Inferior parietal cortex (tissue), 1 donor: ENCODE results near the gene SPON1.
"Not testable (repeated sequence)": the region's sequence is repeated elsewhere in the genome, so short reads cannot be mapped to it uniquely, and the experiment has no call there.

Experiments used
- DNase-seq: peaks from one replicate; pipeline ENCODE4 v3.0.0-alpha.2; 2016; ENCODE audit errors: extremely low spot score

SPON1 gene

GRCh38 chr11:14082338-14082737 lies 119.8 kb downstream of the SPON1 start:
- no peak for DNase-seq

DNA sequence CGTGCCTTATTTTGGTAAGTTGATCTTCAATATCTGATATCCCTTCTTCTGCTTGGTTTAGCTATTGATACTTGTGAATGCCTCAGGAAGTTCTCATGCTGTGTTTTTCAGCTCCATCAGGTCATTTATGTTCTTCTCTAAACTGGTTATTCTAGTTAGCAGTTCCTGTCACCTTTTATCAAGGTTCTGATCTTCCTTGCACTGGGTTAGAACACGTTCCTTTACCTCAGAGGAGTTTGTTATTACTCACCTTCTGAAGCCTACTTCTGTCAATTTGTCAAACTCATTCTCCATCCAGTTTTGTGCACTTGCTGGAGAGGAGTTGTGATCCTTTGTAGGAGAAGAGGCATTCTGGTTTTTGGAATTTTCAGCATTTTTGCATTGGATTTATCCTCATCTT lies 126.3 kb downstream of the SPON1 start:
- DNase-seq, result not testable (repeated sequence)

DNA sequence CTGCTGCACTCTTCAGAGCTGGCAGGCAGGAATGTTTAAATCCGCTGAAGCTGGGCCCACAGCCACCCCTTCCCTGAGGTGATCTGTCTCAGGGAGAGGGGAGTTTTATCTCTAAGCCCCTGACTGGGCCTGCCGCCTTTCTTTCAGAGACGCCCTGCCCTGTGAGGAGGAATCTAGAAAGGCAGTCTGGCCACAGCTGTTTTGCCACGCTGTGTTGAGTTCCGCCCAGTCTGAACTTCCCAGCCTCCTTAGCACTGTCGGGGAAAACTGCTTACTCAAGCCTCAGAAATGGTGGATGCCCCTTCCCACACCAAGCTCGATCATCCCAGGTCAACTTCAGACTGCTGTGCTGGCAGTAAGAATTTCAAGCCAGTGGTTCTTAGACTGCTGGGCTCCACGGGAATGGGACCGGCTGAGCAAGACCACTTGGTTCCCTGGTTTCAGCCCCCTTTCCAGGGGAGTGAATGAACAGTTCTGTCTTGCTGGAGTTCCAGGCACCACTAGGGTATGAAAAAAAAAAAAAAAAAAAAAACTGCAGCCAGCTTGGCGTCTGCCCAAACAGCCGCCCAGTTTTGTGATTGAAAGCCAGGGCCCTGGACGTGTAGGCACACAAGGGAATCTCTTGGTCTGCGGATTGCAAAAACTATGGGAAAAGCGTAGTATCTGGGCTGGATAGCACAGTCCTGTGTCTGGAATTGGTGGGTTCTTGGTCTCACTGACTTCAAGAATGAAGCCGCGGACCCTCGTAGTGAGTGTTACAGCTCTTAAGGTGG lies 127.4 kb downstream of the SPON1 start:
- no peak for DNase-seq

GRCh38 chr11:14090631-14091030 lies 128.1 kb downstream of the SPON1 start:
- DNase-seq, result not testable (repeated sequence)

DNA sequence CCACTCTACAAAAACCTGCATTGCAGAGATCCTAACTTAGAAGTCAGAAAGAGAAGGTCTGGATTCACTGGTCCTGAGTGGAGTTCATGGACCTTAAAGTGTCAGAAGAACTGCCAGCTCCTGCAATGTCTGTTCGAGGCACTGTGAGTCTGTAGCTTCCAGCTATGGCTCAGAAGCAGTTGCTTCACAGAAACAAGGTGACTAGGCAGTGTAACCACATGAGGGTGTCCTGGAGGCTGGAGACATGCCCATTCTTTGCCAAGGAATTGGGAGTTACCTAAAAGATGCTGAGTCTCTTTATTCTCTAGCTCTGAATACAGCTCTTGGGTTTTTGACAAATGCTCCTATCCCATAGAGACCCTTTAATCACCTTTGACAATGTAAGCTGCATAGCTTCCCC lies 130.5 kb downstream of the SPON1 start:
- DNase-seq, result no peak

DNA sequence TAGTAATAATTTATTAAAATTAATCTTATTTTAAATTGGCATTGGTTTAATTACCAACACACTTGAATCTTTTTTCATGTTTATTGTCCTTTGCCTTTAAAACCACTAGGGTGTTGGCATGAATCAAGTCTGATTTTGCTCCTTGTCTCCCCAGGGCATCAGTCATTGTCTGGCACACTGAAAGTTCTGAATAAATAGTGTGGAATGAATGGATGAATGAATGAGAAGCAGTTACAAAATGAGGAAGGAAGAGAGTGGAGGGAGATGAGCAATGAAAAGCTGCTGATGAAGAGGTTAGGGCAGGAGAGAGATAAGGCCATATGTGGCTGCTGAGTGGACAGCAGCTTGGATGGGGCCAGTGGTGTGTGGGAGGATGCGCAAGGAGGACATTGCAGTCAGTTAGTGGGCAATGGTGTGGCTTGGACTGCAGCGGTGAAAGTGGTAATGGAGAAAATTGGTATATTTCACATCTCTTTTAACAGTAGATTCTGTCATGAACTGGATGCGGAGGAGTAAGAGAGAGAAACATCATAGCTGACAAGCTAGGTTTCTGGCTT lies 132.0 kb downstream of the SPON1 start:
- no peak for DNase-seq

GRCh38 chr11:14095882-14096281 lies 133.4 kb downstream of the SPON1 start:
- no peak for DNase-seq

DNA sequence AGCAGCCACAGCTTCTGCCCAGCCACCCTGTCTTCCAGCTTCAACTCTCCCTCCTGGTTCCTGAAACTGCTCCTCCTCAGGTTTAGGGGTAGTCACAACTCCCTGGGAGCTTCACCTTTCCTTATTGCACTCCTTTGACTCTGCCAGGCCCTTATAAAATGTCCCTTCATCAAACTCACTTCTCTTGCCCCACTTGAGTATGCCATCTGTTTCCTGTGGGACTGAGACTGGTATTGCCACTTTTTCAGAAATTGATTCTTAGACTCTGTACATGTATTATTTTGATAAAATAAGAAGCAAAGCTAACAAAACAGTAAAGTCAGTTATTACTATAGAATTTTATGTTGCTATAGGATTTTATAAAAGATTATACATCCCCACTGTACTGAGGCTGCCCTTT lies 134.1 kb downstream of the SPON1 start:
- no peak for DNase-seq

DNA sequence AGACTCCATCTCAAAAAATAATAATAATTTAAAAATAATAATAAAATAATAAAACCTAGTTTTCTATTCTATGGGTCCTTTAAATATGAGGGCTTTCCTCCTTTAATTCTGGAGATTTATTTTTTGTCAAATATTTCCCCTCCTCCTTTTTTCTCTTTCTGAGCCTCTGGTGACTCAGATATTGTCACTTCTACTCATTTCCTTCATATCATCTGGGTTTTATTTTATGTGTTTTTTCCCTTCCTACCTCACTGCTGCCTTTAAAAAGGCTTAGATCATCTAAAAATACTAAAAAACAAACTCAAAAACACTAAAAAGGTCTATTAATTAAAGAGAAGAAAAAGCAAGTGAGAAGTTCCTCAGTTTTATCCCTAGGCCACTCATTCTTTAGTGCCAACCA lies 138.9 kb downstream of the SPON1 start:
- no peak for DNase-seq

DNA sequence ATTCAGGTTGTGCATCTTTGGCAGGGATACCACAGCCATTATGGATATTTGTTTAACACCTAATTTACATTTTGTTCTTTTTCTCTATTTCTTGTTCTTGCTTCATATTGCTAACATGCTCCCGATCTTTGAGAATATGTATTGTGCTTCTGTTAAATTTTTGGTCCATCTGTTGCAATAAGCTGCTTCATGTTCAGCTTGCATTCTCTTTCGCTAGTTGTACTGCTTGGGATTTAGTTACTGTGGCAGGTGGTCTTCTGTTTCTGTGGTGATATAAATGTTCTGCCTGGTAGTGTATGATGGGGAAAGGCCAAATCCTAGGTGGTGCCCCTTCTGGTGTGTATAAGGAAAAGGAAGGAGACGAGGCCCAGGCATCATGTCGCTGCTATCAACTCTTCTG lies 140.2 kb downstream of the SPON1 start:
- DNase-seq, result no peak

DNA sequence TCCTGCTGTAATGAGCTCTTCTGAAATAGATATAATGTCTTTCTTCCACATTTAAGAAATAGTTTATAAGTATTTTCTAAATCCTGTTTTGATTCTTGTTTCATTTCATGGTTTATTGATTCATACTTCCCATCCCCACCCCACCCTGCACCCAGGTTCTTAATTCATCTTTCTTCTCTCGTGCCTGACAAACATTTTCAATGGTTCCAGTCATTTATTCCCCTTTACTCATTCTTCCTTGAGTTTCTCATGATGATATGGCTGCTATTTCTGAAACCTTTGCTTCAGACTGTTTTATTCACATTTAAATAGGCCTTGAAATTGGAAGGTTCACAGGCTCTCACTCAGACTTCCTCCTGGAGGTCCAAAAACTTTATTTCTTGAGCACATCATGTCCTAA lies 142.9 kb downstream of the SPON1 start:
- DNase-seq, result no peak

DNA sequence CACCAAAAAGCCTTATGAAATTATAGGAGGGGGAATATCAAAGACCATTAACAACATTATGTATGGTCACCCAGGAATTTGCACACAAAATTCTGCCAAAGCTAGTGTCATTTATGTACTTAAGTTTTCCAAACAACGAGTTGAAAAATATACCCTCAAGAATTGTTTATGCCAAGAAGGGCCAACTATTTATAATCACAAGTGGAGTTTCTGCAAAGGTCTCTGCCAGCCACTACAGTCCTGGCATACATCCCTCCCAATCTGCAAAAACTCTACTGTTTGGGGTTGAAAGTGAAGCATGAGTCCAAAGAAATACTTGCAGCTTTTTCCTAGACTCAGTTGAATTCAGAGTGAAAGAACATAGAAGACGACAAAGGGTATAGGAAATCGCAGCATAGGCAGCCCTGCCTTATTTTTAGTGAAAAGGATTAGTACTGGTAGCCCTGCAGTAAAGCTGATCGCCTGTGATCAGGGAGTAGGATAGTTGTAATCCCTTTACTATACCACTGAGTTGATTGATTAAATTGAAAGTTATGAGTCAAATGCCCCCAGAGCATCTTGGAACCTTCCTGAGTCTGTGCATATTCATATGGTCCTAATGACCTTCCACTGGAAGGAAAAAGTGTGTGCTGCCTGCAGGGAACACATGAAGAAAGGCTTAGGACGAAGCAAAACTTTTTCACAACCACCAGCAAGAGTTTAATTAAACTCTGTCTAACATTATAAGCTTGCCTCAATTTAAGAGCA lies 144.0 kb downstream of the SPON1 start:
- DNase-seq, result no peak

DNA sequence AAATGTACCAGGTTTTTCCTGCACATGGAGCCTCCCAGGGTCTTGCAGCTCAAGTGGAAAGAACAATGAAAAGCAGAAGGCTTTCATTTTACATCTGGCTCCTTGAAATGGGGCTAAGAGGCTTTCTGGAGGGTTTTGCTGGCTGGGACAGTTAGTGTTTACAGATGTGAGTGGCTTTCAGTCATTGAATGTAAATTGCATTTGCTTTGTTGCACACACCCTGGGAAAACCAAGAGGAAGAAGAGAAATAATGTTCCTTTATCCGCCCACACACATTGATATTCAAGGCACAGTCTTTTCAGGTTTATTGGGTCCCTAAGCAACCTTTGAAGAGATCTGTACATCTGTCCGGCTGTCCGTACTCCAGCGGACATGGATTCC lies 144.5 kb downstream of the SPON1 start:
- no peak for DNase-seq

- no peak for DNase-seq
These were observed 147.2 kb downstream of the SPON1 start for GRCh38 chr11:14109742-14110141.

DNA sequence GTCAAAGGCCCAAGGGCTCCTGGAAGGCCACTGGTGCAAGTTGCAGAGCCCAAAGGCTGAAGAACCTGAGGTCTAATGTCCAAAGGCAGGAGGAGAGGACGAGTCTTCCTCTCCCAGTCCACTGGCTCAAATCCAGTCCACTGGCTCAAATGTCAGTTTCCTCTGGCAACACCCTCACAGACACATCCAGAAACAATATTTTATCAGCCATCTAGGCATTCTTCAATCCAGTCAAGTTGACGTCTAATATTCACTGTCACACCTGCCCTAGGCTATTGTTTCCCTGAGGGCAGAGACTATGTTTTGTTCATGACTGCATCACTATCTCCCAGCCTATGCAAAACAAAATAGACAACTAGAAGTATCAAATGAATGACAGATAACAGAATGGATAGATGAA lies 148.1 kb downstream of the SPON1 start:
- no peak for DNase-seq

DNA sequence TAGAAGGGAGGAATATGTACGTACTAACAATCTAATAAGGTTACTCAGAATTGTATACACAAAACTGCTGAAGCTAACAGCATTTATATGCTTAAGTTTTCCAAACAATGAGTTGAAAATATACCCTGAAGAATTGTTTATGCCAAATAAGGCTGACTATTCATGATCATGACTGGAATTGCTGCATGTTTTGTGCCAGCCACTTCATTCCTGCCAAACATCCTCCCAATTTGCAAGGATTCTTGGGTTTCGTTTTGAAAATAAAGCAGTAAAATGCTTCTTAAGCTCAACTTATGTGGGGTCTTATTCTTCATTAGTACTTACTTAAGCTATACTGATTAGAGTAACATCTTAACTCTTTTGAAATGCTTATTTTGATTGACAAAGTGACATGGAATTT lies 149.0 kb downstream of the SPON1 start:
- no peak for DNase-seq

DNA sequence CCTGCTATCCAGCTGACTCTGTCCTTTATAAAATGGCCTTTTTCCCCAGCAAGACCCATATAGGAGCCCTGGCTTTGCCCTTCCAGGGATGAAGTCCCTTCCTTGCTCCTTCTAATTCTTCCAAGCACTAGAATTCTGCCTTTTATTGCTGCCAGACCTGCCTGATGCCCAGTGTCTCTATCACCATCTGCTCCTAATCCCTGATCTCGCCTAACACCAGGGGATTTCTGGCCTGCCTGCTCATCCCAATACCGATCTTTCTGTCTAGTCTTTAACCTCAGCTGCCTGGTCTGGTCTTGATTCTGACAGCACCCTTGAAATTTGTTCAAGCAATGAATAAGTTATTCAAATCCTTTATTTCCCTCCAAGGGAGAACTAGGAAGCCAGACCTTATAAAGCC lies 150.2 kb downstream of the SPON1 start:
- no peak for DNase-seq

DNA sequence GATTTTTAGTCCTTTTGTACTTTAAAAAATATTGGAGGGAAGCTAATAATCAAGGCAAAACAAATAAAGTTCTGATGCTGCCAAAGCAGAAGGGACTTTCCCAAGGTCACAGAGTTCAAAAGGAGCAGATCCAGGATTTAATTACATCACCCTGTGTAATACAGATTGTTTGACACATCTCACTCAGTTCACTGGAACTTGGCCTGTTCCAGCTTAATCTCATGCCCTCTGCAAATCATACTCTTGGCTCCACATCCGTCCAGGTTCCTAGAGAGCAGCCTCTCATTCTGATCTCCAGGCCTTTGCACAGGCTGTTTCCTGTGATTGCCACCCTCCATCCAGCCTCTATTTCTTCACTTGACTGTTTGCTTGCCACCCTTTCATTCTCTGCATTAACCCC lies 151.7 kb downstream of the SPON1 start:
- no peak for DNase-seq

DNA sequence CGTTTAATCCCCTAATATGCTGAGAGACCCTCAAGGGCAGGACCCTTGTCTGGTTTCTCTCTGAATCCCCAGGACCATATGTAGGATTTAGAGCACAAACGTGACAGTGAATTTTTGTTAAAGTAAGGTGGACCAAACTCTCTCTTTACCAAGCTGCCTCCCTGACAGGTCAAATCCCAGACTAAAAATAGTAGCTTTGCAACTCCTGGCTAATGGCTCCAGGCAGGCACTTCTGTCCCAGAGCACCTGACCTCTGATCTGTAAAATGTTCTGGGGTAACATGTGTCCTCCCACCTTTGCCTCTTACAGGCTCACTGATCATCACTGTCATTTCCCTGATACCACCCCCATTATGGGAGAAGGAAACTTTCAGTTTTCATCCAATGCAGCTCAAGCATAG lies 152.3 kb downstream of the SPON1 start:
- no peak for DNase-seq

- no peak for DNase-seq
These were observed 155.1 kb downstream of the SPON1 start for GRCh38 chr11:14117632-14118031.

DNA sequence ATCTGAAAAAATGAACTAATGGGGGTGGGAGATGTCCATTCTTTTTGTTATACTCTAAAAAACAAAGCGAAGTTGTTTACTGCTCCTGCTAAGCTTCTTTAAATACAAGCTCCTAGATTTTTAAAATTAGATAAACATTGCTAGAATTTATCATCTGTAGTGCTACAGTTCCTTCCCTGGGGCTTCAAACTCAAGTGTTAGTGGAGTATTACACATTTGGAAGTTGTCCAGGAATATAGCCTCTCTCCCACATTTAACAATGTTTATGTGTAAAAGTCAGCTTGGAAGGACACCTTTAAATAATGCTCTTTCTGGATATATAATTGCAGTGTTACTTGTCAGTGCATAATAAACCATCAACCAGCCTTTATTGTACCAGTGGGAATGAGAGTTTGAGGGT lies 155.5 kb downstream of the SPON1 start:
- no peak for DNase-seq

- DNase-seq, result no peak
These were observed 156.8 kb downstream of the SPON1 start for GRCh38 chr11:14119357-14119756.

- DNase-seq, result no peak
These were observed 161.8 kb downstream of the SPON1 start for GRCh38 chr11:14124350-14124749.
